SU-DHL-6 (cell line): ENCODE data around the gene TXN2.

ENCODE experiments used
- EZH2phosphoT487 ChIP-seq: fragments of 200-600 bp; sonication (generic), shearing (Covaris generic); conservative IDR thresholded peaks from 2 replicates; pipeline ENCODE4 v1.6.1; 2018; ENCODE audit warnings: mild to moderate bottlenecking, antibody characterized with exemption, low read length, moderate library complexity, mixed read lengths
- TF ChIP-seq, protein P1 (sequence below): fragments of 200-600 bp; sonication (generic); IDR thresholded peaks from one replicate; pipeline ENCODE4 v1.5.1; 2017; ENCODE audit warnings: antibody characterized with exemption, mild to moderate bottlenecking, low read length, moderate library complexity; ENCODE audit not compliant: insufficient read depth, poor library complexity, severe bottlenecking

DNA sequence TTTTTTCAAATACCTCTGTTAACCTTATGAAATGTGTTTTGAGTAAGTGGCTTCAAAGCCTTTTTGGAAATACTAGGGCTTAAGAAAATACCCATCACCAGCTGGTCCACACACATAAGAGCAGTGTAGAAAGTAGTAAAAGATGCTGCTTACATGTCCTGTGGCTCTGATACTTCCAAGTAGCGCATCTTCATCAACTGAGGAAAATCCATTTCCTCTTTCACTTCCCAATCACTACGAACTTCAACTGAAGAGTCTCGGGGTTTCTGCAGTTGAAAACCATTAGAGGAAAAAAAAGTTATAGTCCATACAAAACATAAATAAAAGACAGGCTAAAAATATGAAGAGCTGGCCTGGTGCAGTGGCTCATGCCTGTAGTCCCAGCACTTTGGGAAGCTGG is 39.0 kb upstream of the TXN2 start:
- TF ChIP-seq, protein P1, sequence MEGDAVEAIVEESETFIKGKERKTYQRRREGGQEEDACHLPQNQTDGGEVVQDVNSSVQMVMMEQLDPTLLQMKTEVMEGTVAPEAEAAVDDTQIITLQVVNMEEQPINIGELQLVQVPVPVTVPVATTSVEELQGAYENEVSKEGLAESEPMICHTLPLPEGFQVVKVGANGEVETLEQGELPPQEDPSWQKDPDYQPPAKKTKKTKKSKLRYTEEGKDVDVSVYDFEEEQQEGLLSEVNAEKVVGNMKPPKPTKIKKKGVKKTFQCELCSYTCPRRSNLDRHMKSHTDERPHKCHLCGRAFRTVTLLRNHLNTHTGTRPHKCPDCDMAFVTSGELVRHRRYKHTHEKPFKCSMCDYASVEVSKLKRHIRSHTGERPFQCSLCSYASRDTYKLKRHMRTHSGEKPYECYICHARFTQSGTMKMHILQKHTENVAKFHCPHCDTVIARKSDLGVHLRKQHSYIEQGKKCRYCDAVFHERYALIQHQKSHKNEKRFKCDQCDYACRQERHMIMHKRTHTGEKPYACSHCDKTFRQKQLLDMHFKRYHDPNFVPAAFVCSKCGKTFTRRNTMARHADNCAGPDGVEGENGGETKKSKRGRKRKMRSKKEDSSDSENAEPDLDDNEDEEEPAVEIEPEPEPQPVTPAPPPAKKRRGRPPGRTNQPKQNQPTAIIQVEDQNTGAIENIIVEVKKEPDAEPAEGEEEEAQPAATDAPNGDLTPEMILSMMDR: no peak
- no peak for TF ChIP-seq EZH2phosphoT487
